Measurements from ENCODE around the gene CHTF18. TPM values are rescaled to one million over a fixed set of nuclear protein-coding genes. Genes with fewer than 3 reads are reported as not detected.
A peak's percentile ranks its signal among the peaks of the same experiment; 100 is the strongest.

CHTF18 gene
- total and polyA plus RNA-seq, 2 of the 4 experiments (the other 2 are of a cell fraction), result 3.2 to 21.4 TPM

DNA sequence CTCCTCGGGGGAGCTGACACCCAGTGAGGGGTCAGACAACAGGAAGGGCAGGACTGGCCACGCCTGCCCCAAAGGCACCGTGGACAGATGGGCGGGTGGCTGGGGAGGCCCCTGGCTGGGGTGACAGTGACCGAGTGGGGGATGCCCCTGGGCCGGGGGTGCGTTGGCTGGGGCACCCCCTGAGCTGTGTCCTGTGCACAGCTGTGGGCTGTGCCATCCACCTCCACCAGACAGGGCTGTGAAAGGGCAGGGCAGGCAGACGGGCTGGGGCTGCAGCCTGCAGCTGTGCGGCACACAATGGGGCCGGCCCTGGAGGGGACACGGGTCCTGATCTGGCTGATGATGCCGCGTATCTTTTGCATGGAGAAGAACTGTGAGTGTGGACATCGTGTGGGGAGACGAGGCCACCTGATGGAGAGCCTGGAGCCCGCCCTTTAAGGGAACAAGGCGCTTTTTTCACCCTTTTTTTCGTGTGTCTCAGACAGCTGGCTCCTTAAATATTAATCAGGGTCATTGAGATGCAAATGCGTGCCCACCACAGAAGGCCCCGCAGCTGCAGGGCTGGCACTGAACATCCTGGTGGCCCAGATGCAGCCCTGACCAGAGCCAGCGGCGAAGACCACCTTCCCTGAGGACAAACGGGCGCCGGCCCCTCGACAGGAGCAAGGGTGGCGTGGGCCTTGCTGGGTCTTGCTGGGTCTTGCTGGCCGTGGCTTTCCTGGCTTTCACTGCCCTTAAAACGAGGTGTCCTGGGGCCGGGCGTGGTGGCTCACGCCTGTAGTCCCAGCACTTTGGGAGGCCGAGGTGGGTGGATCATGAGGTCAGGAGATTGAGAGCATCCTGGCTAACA lies 54.5 kb downstream of the CHTF18 start:
- ChIA-PET CTCF (no interaction called here), POLR2A (ENCODE audit: unreplicated experiment) (no interaction called here)
- Histone ChIP-seq H3K9ac (ENCODE audit: low read depth, low read length) (no peak overlapping the region), H3K27me3 (ENCODE audit: control insufficient read depth, insufficient read depth, low read length) (no peaks in the 10 kb centered on the region; the same call in 1 of the 2 replicates), H3K36me3 (ENCODE audit: control insufficient read depth, insufficient read depth, low read length) (no peaks in the 10 kb centered on the region), H3K56ac (ENCODE audit: extremely low read depth, insufficient read depth, low read length) (no peak overlapping the region), H3K4me2 (ENCODE audit: low read depth, low read length) (no peak overlapping the region), H3K23ac (ENCODE audit: low read depth, low read length) (no peak overlapping the region), H2AK9ac (replicated peaks; ENCODE audit: low read depth, low read length, poor library complexity) (peak overlapping the region; percentile 24), H4K91ac (ENCODE audit: insufficient read depth, low read depth, low read length) (no peak overlapping the region), H3K14ac (replicated peaks; ENCODE audit: low read depth, low read length) (no peak overlapping the region), H3K4me3 (ENCODE audit: insufficient read depth, low read depth, low read length) (no peak overlapping the region), H4K5ac (ENCODE audit: low read depth, low read length) (no peak overlapping the region), H3K9me3 (ENCODE audit: control insufficient read depth, insufficient read depth, low read length) (peaks cover 9% of the 10 kb centered on the region), H2BK5ac (ENCODE audit: low read depth, low read length, poor library complexity, severe bottlenecking) (no peak overlapping the region), H3K27ac (ENCODE audit: insufficient read depth, low read length) (no peak overlapping the region), H3K79me1 (ENCODE audit: low read depth in 1 of 2, low read length in 2 of 2) (no peaks in the 10 kb centered on the region), H2BK15ac (ENCODE audit: low read depth, low read length) (no peak overlapping the region), H3K9me1 (ENCODE audit: insufficient read depth, low read length) (no peaks in the 10 kb centered on the region), H2BK120ac (ENCODE audit: low read depth, low read length) (no peak overlapping the region), H4K8ac (ENCODE audit: low read depth in 2 of 2, low read length in 2 of 2) (no peak overlapping the region), H2AK5ac (ENCODE audit: low read depth, low read length) (no peak overlapping the region), H3K4ac (ENCODE audit: low read depth, low read length) (no peak overlapping the region), H2BK20ac (ENCODE audit: low read depth, low read length) (no peak overlapping the region), H3K4me1 (ENCODE audit: control insufficient read depth, insufficient read depth, low read length) (no peaks in the 10 kb centered on the region), H4K20me1 (ENCODE audit: insufficient read depth, low read length) (no peaks in the 10 kb centered on the region), H2AFZ (replicated peaks; ENCODE audit: low read length, poor library complexity) (no peak overlapping the region), H3K18ac (ENCODE audit: low read depth, low read length) (no peak overlapping the region)
- TF ChIP-seq CEBPB (IDR thresholded peaks at IDR 0.05; ENCODE audit: low read depth, low read length) (no peak), MAFK (IDR thresholded peaks at IDR 0.05; ENCODE audit: low read depth, low read length) (no peak), NFE2L2 (IDR thresholded peaks at IDR 0.05; ENCODE audit: low read depth, low read length) (no peak), CTCF (conservative IDR thresholded peaks at IDR 0.05; ENCODE audit: low read depth, low read length) (no peak), RFX5 (IDR thresholded peaks at IDR 0.05; ENCODE audit: low read depth, low read length) (no peak), CHD1 (IDR thresholded peaks at IDR 0.05; ENCODE audit: low read depth, low read length) (no peak), RCOR1 (IDR thresholded peaks at IDR 0.05; ENCODE audit: insufficient replicate concordance, low read length) (no peak), BHLHE40 (IDR thresholded peaks at IDR 0.05; ENCODE audit: low read depth, low read length) (no peak), MXI1 (IDR thresholded peaks at IDR 0.05; ENCODE audit: borderline replicate concordance, low read depth, low read length) (no peak)
- TF ChIP-seq, protein P1, sequence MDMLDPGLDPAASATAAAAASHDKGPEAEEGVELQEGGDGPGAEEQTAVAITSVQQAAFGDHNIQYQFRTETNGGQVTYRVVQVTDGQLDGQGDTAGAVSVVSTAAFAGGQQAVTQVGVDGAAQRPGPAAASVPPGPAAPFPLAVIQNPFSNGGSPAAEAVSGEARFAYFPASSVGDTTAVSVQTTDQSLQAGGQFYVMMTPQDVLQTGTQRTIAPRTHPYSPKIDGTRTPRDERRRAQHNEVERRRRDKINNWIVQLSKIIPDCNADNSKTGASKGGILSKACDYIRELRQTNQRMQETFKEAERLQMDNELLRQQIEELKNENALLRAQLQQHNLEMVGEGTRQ (IDR thresholded peaks at IDR 0.05; ENCODE audit: low read depth, low read length), result no peak
- TF ChIP-seq, protein P2, sequence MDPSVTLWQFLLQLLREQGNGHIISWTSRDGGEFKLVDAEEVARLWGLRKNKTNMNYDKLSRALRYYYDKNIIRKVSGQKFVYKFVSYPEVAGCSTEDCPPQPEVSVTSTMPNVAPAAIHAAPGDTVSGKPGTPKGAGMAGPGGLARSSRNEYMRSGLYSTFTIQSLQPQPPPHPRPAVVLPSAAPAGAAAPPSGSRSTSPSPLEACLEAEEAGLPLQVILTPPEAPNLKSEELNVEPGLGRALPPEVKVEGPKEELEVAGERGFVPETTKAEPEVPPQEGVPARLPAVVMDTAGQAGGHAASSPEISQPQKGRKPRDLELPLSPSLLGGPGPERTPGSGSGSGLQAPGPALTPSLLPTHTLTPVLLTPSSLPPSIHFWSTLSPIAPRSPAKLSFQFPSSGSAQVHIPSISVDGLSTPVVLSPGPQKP (IDR thresholded peaks at IDR 0.05; ENCODE audit: borderline replicate concordance, low read depth, low read length), result no peak
- no TSS peak for BruUV-seq (replicated peaks)
- dilution Hi-C loops (cut with HindIII; ENCODE audit: low sequenced_read_pairs, unreplicated experiment), result no loop called here
- no peak for ATAC-seq (ENCODE audit: low read depth)
- intact Hi-C loops (cut with micrococcal nuclease), result no loop called here
- DNase-seq, result no peak
- in situ Hi-C loops (cut with MboI; ENCODE audit: low sequenced_read_pairs), result no loop called here
- 71% methylated on average over 16 of the region's 33 CpGs; no CpG with 5 or more reads in 1 of the 2 experiments for WGBS, 2 experiments (ENCODE audit: extremely low coverage in 2 of 2, insufficient read length in 1 of 2)
